ENCODE results near the gene GSDME. TPM values are rescaled to one million over a fixed set of nuclear protein-coding genes. Genes with fewer than 3 reads are reported as not detected.

The GSDME gene
- total RNA-seq, 1 experiment from 2014 or later = 46.1 TPM

DNA sequence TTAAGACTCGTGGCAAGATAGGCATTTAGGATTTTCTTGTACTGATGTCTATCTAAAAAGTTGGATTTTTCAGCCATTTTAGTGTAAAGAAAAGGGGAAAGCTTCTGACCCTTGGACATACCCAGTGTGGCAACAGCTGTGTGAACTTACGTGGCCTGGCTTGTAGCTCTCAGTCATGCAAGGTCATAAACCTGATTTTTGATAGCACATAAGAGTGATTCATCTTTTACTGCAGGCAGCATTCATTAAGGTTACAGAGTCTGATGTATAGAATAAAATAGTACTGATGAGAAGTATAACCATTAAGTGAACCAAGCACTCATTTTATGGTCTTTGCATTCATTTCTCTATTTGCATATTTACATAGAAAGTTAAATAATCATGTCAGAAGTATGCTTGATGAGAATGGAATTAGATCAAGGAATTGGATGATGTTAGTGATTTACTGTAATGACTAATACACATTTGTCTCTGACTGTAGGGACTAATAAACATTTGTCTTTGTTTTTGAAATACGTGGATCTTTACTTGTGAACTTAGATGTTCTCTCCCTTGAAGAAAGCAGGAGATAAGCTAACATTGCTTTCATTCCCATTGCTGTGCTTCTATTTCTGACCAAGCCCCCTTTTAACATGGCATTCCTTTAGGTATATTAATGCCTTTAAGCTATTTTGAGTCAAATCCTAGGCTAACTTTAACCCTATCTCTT is 88.2 kb downstream of the GSDME start:
- H3K4me3 Mint-ChIP-seq (ENCODE audit: unreplicated experiment) = no peak overlapping the region
- no peak overlapping the region for H3K27ac Mint-ChIP-seq (ENCODE audit: low read depth, unreplicated experiment)
- intact Hi-C loops (cut with micrococcal nuclease) = loop anchor here (5.0 kb wide), 2 partner anchors 423 to 1097 kb away; no protein-coding TSS in a partner anchor
- BruUV-seq (replicated peaks) = no TSS peak
- H3K27me3 Mint-ChIP-seq (ENCODE audit: insufficient read depth, unreplicated experiment) = no peaks in the 10 kb centered on the region
- peaks cover 21% of the 10 kb centered on the region for H3K4me1 Mint-ChIP-seq (ENCODE audit: insufficient read depth, unreplicated experiment)
- peak; percentile 28 for DNase-seq (ENCODE audit: unreplicated experiment)
- no peaks in the 10 kb centered on the region for H3K36me3 Mint-ChIP-seq (ENCODE audit: insufficient read depth, unreplicated experiment)
- TF ChIP-seq, protein P1, sequence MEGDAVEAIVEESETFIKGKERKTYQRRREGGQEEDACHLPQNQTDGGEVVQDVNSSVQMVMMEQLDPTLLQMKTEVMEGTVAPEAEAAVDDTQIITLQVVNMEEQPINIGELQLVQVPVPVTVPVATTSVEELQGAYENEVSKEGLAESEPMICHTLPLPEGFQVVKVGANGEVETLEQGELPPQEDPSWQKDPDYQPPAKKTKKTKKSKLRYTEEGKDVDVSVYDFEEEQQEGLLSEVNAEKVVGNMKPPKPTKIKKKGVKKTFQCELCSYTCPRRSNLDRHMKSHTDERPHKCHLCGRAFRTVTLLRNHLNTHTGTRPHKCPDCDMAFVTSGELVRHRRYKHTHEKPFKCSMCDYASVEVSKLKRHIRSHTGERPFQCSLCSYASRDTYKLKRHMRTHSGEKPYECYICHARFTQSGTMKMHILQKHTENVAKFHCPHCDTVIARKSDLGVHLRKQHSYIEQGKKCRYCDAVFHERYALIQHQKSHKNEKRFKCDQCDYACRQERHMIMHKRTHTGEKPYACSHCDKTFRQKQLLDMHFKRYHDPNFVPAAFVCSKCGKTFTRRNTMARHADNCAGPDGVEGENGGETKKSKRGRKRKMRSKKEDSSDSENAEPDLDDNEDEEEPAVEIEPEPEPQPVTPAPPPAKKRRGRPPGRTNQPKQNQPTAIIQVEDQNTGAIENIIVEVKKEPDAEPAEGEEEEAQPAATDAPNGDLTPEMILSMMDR (IDR thresholded peaks at IDR 0.05; ENCODE audit: unreplicated experiment) = no peak
- POLR2A ChIA-PET = interaction anchor here (0.6 to 6.0 kb wide), 5 partner anchors 54 to 805 kb away, joined by 3 to 47 read pairs (median 3); partner anchors contain the start of genes OSBPL3 and PALS2
- H3K9me3 Mint-ChIP-seq (ENCODE audit: unreplicated experiment) = no peaks in the 10 kb centered on the region
- CTCF ChIA-PET = interaction anchor here (0.6 to 7.5 kb wide), 15 partner anchors 9 to 729 kb away, joined by 3 to 60 read pairs (median 4); no protein-coding TSS in a partner anchor

DNA sequence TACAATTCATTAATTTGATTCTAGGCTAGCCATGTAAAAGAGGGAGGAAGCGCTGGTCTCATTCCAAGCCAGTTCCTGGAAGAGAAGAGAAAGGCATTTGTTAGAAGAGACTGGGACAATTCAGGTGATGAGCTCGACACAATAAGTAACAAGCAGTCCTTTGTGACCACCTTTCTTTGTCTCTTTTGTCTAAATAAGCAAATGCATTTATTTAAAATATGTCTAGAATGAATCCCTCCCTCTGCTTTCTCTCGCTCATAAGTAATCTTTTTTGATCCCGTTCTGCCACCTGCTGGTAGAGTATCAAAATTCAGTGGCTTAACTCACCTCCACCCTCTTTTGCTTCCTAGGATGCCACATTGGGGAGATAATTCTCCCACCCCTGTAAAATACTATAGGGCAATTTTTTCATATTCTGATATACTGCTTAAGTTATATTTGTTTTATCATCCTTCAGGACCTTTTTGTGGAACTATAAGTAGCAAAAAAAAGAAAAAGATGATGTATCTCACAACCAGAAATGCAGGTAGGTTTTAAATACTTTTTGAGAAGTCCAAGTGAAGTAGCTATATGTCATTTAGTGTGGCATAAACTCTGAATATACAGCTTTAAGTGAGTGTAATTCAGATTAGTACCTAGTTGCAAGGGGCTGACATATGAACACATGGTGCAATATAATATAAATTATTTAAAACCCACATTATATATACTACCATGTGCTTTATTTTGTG is 91.5 kb downstream of the GSDME start:
- Mint-ChIP-seq H3K4me3 (ENCODE audit: unreplicated experiment) (no peak overlapping the region), H3K36me3 (ENCODE audit: insufficient read depth, unreplicated experiment) (no peaks in the 10 kb centered on the region), H3K27me3 (ENCODE audit: insufficient read depth, unreplicated experiment) (no peaks in the 10 kb centered on the region), H3K9me3 (ENCODE audit: unreplicated experiment) (no peaks in the 10 kb centered on the region), H3K4me1 (ENCODE audit: insufficient read depth, unreplicated experiment) (peaks cover 21% of the 10 kb centered on the region), H3K27ac (ENCODE audit: low read depth, unreplicated experiment) (no peak overlapping the region)
- CTCF ChIA-PET = interaction anchor here (0.5 to 7.5 kb wide), 48 partner anchors 9 to 1095 kb away, joined by 3 to 60 read pairs (median 4); partner anchors contain the start of gene PALS2
- POLR2A ChIA-PET = interaction anchor here (0.5 to 6.0 kb wide), 8 partner anchors 8 to 1593 kb away, joined by 3 to 47 read pairs (median 3); partner anchors contain the start of gene PALS2
- BruUV-seq (replicated peaks) = no TSS peak
- intact Hi-C loops (cut with micrococcal nuclease) = loop anchor here (1.0 to 5.0 kb wide), 6 partner anchors 89 to 1093 kb away; no protein-coding TSS in a partner anchor
- peak; percentile 68 for DNase-seq (ENCODE audit: unreplicated experiment)
- TF ChIP-seq, protein P1 (IDR thresholded peaks at IDR 0.05; ENCODE audit: unreplicated experiment) = peak; percentile 63

DNA sequence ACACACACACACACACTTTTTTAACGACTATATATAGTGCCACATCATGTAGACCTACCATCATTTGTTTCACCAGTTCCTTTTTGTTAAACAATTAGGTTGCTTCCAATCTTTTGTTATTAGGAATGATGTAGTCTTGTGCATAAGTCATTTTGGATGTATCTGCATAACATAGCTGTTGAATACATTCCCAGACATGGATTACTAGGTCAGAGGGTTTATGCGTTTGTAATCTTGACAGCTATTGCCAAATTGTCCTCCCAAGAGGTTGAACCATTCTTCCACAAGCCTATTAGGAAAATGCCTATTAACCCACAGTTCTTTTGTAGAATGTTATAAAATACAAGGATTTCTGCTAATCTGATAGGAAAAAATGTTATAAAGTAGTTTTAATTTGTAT is 96.7 kb downstream of the GSDME start:
- no peak overlapping the region for H3K4me3 Mint-ChIP-seq (ENCODE audit: unreplicated experiment)
- CTCF ChIA-PET = interaction anchor here (0.5 to 0.7 kb wide), 4 partner anchors 82 to 581 kb away, joined by 3 to 4 read pairs (median 3); no protein-coding TSS in a partner anchor
- intact Hi-C loops (cut with micrococcal nuclease) = no loop called here
- no TSS peak for BruUV-seq (replicated peaks)
- H3K27me3 Mint-ChIP-seq (ENCODE audit: insufficient read depth, unreplicated experiment) = no peaks in the 10 kb centered on the region
- H3K4me1 Mint-ChIP-seq (ENCODE audit: insufficient read depth, unreplicated experiment) = no peaks in the 10 kb centered on the region
- H3K9me3 Mint-ChIP-seq (ENCODE audit: unreplicated experiment) = no peaks in the 10 kb centered on the region
- POLR2A ChIA-PET = no interaction called here
- H3K36me3 Mint-ChIP-seq (ENCODE audit: insufficient read depth, unreplicated experiment) = no peaks in the 10 kb centered on the region
- no peak overlapping the region for H3K27ac Mint-ChIP-seq (ENCODE audit: low read depth, unreplicated experiment)
- TF ChIP-seq, protein P1 (IDR thresholded peaks at IDR 0.05; ENCODE audit: unreplicated experiment) = no peak
- DNase-seq (ENCODE audit: unreplicated experiment) = no peak

DNA sequence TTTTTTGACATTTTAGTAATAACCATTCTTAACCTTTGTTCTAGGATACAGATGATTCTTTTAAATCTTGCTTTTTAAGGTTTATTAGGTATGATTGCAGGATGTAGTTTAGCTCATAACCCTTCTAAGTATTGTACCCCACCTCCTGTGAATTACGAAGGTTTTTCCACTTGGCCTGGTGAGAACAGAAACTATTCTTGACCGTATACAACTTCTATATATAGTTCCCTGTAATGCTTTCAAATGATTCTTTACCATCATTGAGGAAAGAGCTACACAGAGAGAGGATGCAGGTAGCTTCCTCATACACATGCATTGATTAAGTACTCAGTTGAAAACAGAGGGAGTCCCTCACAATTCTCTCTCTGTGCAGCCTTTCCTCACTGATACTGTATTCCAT is 97.8 kb downstream of the GSDME start:
- no TSS peak for BruUV-seq (replicated peaks)
- no peak overlapping the region for H3K27ac Mint-ChIP-seq (ENCODE audit: low read depth, unreplicated experiment)
- POLR2A ChIA-PET = interaction anchor here (0.7 kb wide), 1 partner anchor 49 kb away, joined by 3 read pairs; no protein-coding TSS in a partner anchor

More for the DNA sequence above, 97.8 kb downstream of the GSDME start:
- H3K9me3 Mint-ChIP-seq (ENCODE audit: unreplicated experiment) = no peaks in the 10 kb centered on the region
- CTCF ChIA-PET = interaction anchor here (0.9 to 1.0 kb wide), 2 partner anchors 10 to 56 kb away, joined by 3 to 4 read pairs; no protein-coding TSS in a partner anchor
- intact Hi-C loops (cut with micrococcal nuclease) = no loop called here
- H3K4me3 Mint-ChIP-seq (ENCODE audit: unreplicated experiment) = no peak overlapping the region
- DNase-seq (ENCODE audit: unreplicated experiment) = no peak
- H3K27me3 Mint-ChIP-seq (ENCODE audit: insufficient read depth, unreplicated experiment) = no peaks in the 10 kb centered on the region
- TF ChIP-seq, protein P1 (IDR thresholded peaks at IDR 0.05; ENCODE audit: unreplicated experiment) = no peak
- no peaks in the 10 kb centered on the region for H3K4me1 Mint-ChIP-seq (ENCODE audit: insufficient read depth, unreplicated experiment)
- H3K36me3 Mint-ChIP-seq (ENCODE audit: insufficient read depth, unreplicated experiment) = no peaks in the 10 kb centered on the region

Data from MCF 10A (cell line).